GM23338 (cell line): ENCODE measurements around the gene FCRL1.

Experiments
- CREB1 ChIP-seq: fragments of 250-450 bp; sonication (Bioruptor Pico); IDR thresholded peaks from 2 replicates; pipeline ENCODE4 v1.5.0; 2020; ENCODE audit warnings: low read depth, mild to moderate bottlenecking, moderate library complexity
- EZH2 ChIP-seq: fragments of 200-600 bp; sonication (generic); IDR thresholded peaks from one replicate; pipeline ENCODE4 v1.8.0; 2017; ENCODE audit warnings: antibody characterized with exemption, mild to moderate bottlenecking, low read depth; ENCODE audit not compliant: unreplicated experiment
- EZH2phosphoT487 ChIP-seq: fragments of 200-600 bp; sonication (generic); IDR thresholded peaks from one replicate; pipeline ENCODE4 v1.8.1; 2018; ENCODE audit warnings: antibody characterized with exemption; ENCODE audit not compliant: unreplicated experiment
- JUNB ChIP-seq: IDR thresholded peaks from one replicate; pipeline ENCODE4 v1.6.1; 2016; ENCODE audit warnings: antibody characterized with exemption; ENCODE audit not compliant: unreplicated experiment
- NANOG ChIP-seq: IDR thresholded peaks from 2 replicates; pipeline ENCODE4 v1.6.1; 2016; ENCODE audit warnings: antibody characterized with exemption, borderline replicate concordance
- POLR2AphosphoS5 ChIP-seq: IDR thresholded peaks from 2 replicates; pipeline ENCODE4 v1.6.1; 2016; ENCODE audit warnings: antibody characterized with exemption, low read depth
- STAT1 ChIP-seq: IDR thresholded peaks from one replicate; pipeline ENCODE4 v1.6.1; 2016; ENCODE audit warnings: antibody characterized with exemption; ENCODE audit not compliant: unreplicated experiment
- ZNF114 ChIP-seq: fragments of 250-450 bp; sonication (Bioruptor Pico); IDR thresholded peaks from 2 replicates; pipeline ENCODE4 v1.5.0; 2020; ENCODE audit warnings: mild to moderate bottlenecking, moderate library complexity
- ZNF331 ChIP-seq: fragments of 250-450 bp; sonication (Bioruptor Pico); IDR thresholded peaks from 2 replicates; pipeline ENCODE4 v1.5.0; 2020; ENCODE audit warnings: low read depth, mild to moderate bottlenecking, moderate library complexity
- TF ChIP-seq, protein P1 (sequence below), 2 experiments: fragments of 200-600 bp in 1 of 2; sonication (generic) in 1 of 2; conservative IDR thresholded peaks; 2 replicates each; pipeline versions ENCODE4 v1.5.1 to v1.6.1; 2016 to 2017; ENCODE audit warnings: antibody characterized with exemption in 2 of 2, low read depth in 2 of 2, mild to moderate bottlenecking in 2 of 2, moderate library complexity in 1 of 2
- TF ChIP-seq, protein P2 (sequence below): IDR thresholded peaks from 2 replicates; pipeline ENCODE4 v1.6.1; 2016; ENCODE audit warnings: antibody characterized with exemption
- TF ChIP-seq, protein P3 (sequence below): IDR thresholded peaks from one replicate; pipeline ENCODE4 v1.6.1; 2018; ENCODE audit warnings: antibody characterized with exemption; ENCODE audit not compliant: unreplicated experiment
- TF ChIP-seq, protein P4 (sequence below): fragments of 250-450 bp; sonication (Bioruptor Pico); IDR thresholded peaks from 2 replicates; pipeline ENCODE4 v1.5.0; 2020; ENCODE audit warnings: mild to moderate bottlenecking, moderate library complexity

DNA sequence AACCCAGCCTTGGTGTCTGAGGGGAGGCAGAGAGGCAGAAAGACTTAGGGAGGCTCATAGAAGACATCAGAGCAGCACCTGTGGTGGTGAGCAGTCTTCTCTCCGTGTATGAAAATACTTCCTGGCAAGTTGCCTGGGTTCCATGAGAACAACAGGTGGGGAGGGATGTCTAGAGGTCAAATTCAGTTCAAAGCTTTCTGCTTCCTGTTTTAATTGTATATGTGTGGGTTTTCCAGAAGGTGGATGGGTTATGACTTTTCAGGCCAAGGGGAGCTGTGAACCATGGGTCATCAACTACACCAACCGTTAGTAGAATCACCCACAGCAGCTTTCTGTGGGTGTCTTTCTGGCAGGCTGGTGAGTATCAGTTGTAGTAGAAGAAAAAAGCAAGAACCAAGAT lies 38.9 kb downstream of the FCRL1 start:
- TF ChIP-seq, protein P1, sequence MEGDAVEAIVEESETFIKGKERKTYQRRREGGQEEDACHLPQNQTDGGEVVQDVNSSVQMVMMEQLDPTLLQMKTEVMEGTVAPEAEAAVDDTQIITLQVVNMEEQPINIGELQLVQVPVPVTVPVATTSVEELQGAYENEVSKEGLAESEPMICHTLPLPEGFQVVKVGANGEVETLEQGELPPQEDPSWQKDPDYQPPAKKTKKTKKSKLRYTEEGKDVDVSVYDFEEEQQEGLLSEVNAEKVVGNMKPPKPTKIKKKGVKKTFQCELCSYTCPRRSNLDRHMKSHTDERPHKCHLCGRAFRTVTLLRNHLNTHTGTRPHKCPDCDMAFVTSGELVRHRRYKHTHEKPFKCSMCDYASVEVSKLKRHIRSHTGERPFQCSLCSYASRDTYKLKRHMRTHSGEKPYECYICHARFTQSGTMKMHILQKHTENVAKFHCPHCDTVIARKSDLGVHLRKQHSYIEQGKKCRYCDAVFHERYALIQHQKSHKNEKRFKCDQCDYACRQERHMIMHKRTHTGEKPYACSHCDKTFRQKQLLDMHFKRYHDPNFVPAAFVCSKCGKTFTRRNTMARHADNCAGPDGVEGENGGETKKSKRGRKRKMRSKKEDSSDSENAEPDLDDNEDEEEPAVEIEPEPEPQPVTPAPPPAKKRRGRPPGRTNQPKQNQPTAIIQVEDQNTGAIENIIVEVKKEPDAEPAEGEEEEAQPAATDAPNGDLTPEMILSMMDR (conservative IDR thresholded peaks at IDR 0.05; ENCODE audit: low read depth in 2 of 2): no peak
- TF ChIP-seq, protein P2, sequence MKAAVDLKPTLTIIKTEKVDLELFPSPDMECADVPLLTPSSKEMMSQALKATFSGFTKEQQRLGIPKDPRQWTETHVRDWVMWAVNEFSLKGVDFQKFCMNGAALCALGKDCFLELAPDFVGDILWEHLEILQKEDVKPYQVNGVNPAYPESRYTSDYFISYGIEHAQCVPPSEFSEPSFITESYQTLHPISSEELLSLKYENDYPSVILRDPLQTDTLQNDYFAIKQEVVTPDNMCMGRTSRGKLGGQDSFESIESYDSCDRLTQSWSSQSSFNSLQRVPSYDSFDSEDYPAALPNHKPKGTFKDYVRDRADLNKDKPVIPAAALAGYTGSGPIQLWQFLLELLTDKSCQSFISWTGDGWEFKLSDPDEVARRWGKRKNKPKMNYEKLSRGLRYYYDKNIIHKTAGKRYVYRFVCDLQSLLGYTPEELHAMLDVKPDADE: no peak
- TF ChIP-seq EZH2: no peak
- no peak for TF ChIP-seq JUNB
- TF ChIP-seq, protein P3, sequence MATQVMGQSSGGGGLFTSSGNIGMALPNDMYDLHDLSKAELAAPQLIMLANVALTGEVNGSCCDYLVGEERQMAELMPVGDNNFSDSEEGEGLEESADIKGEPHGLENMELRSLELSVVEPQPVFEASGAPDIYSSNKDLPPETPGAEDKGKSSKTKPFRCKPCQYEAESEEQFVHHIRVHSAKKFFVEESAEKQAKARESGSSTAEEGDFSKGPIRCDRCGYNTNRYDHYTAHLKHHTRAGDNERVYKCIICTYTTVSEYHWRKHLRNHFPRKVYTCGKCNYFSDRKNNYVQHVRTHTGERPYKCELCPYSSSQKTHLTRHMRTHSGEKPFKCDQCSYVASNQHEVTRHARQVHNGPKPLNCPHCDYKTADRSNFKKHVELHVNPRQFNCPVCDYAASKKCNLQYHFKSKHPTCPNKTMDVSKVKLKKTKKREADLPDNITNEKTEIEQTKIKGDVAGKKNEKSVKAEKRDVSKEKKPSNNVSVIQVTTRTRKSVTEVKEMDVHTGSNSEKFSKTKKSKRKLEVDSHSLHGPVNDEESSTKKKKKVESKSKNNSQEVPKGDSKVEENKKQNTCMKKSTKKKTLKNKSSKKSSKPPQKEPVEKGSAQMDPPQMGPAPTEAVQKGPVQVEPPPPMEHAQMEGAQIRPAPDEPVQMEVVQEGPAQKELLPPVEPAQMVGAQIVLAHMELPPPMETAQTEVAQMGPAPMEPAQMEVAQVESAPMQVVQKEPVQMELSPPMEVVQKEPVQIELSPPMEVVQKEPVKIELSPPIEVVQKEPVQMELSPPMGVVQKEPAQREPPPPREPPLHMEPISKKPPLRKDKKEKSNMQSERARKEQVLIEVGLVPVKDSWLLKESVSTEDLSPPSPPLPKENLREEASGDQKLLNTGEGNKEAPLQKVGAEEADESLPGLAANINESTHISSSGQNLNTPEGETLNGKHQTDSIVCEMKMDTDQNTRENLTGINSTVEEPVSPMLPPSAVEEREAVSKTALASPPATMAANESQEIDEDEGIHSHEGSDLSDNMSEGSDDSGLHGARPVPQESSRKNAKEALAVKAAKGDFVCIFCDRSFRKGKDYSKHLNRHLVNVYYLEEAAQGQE: no peak
- TF ChIP-seq POLR2AphosphoS5: no peak
- no peak for TF ChIP-seq EZH2phosphoT487
- TF ChIP-seq STAT1: no peak
- TF ChIP-seq ZNF114 (CRISPR knock-in tag): no peak
- no peak for TF ChIP-seq ZNF331 (CRISPR knock-in tag)
- no peak for TF ChIP-seq CREB1
- no peak for TF ChIP-seq NANOG
- TF ChIP-seq, protein P4, sequence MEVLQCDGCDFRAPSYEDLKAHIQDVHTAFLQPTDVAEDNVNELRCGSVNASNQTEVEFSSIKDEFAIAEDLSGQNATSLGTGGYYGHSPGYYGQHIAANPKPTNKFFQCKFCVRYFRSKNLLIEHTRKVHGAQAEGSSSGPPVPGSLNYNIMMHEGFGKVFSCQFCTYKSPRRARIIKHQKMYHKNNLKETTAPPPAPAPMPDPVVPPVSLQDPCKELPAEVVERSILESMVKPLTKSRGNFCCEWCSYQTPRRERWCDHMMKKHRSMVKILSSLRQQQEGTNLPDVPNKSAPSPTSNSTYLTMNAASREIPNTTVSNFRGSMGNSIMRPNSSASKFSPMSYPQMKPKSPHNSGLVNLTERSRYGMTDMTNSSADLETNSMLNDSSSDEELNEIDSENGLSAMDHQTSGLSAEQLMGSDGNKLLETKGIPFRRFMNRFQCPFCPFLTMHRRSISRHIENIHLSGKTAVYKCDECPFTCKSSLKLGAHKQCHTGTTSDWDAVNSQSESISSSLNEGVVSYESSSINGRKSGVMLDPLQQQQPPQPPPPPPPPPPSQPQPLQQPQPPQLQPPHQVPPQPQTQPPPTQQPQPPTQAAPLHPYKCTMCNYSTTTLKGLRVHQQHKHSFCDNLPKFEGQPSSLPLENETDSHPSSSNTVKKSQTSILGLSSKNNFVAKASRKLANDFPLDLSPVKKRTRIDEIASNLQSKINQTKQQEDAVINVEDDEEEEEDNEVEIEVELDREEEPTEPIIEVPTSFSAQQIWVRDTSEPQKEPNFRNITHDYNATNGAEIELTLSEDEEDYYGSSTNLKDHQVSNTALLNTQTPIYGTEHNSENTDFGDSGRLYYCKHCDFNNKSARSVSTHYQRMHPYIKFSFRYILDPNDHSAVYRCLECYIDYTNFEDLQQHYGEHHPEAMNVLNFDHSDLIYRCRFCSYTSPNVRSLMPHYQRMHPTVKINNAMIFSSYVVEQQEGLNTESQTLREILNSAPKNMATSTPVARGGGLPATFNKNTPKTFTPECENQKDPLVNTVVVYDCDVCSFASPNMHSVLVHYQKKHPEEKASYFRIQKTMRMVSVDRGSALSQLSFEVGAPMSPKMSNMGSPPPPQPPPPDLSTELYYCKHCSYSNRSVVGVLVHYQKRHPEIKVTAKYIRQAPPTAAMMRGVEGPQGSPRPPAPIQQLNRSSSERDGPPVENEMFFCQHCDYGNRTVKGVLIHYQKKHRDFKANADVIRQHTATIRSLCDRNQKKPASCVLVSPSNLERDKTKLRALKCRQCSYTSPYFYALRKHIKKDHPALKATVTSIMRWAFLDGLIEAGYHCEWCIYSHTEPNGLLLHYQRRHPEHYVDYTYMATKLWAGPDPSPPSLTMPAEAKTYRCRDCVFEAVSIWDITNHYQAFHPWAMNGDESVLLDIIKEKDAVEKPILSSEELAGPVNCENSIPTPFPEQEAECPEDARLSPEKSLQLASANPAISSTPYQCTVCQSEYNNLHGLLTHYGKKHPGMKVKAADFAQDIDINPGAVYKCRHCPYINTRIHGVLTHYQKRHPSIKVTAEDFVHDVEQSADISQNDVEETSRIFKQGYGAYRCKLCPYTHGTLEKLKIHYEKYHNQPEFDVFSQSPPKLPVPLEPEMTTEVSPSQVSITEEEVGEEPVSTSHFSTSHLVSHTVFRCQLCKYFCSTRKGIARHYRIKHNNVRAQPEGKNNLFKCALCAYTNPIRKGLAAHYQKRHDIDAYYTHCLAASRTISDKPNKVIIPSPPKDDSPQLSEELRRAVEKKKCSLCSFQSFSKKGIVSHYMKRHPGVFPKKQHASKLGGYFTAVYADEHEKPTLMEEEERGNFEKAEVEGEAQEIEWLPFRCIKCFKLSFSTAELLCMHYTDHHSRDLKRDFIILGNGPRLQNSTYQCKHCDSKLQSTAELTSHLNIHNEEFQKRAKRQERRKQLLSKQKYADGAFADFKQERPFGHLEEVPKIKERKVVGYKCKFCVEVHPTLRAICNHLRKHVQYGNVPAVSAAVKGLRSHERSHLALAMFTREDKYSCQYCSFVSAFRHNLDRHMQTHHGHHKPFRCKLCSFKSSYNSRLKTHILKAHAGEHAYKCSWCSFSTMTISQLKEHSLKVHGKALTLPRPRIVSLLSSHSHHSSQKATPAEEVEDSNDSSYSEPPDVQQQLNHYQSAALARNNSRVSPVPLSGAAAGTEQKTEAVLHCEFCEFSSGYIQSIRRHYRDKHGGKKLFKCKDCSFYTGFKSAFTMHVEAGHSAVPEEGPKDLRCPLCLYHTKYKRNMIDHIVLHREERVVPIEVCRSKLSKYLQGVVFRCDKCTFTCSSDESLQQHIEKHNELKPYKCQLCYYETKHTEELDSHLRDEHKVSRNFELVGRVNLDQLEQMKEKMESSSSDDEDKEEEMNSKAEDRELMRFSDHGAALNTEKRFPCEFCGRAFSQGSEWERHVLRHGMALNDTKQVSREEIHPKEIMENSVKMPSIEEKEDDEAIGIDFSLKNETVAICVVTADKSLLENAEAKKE (CRISPR knock-in tag): no peak
